NCI-H748 (cell line): ENCODE results near the gene RCE1.
"Not testable (repeated sequence)": the region's sequence is repeated elsewhere in the genome, so short reads cannot be mapped to it uniquely, and the experiment has no call there.

Source experiments
- DNase-seq: peaks from one replicate; lab custom pipeline; 2025; ENCODE audit not compliant: unreplicated experiment; lab: John Stamatoyannopoulos, UW

Gene RCE1

GRCh38 chr11:66842896-66843775, at the start of gene RCE1:
Gene RCE1, plus strand, starts transcription at chr11:66843441. Its CDS starts 15 bp downstream, at chr11:66843456.
- DNase-seq = peak; percentile 91

GRCh38 chr11:66799815-66800214, 43.4 kb upstream of the RCE1 start:
- DNase-seq = not testable (repeated sequence)

- no peak for DNase-seq
These were observed 42.4 kb upstream of the RCE1 start for GRCh38 chr11:66800720-66801428.

GRCh38 chr11:66809592-66809991, 33.6 kb upstream of the RCE1 start:
- no peak for DNase-seq

- no peak for DNase-seq
These were observed 32.6 kb upstream of the RCE1 start for GRCh38 chr11:66810576-66811185.

GRCh38 chr11:66814678-66815077, 28.6 kb upstream of the RCE1 start:
- DNase-seq = no peak

GRCh38 chr11:66815646-66816045, 27.6 kb upstream of the RCE1 start:
- no peak for DNase-seq

GRCh38 chr11:66818231-66818955, 24.8 kb upstream of the RCE1 start:
- no peak for DNase-seq

- no peak for DNase-seq
These were observed 22.9 kb upstream of the RCE1 start for GRCh38 chr11:66820381-66820780.

GRCh38 chr11:66820901-66821300, 22.3 kb upstream of the RCE1 start:
- DNase-seq = no peak

- DNase-seq = no peak
These were observed 19.5 kb upstream of the RCE1 start for GRCh38 chr11:66823700-66824099.

- not testable (repeated sequence) for DNase-seq
These were observed 18.7 kb upstream of the RCE1 start for GRCh38 chr11:66824573-66824972.

- DNase-seq = no peak
These were observed 8.7 kb upstream of the RCE1 start for GRCh38 chr11:66834539-66834845.

- DNase-seq = no peak
These were observed 8.3 kb upstream of the RCE1 start for GRCh38 chr11:66834943-66835342.

GRCh38 chr11:66835768-66836405, 7.4 kb upstream of the RCE1 start:
- no peak for DNase-seq

- DNase-seq = no peak
These were observed 2.7 kb upstream of the RCE1 start for GRCh38 chr11:66840317-66841091.

- no peak for DNase-seq
These were observed 1.4 kb upstream of the RCE1 start for GRCh38 chr11:66841861-66842260.

GRCh38 chr11:66842501-66842895, 743 bp upstream of the RCE1 start:
- DNase-seq = peak; percentile 43

- no peak for DNase-seq
These were observed 695 bp downstream of the RCE1 start for GRCh38 chr11:66843776-66844495.
